Measurements from ENCODE around the gene CLEC17A.
"Not testable (repeated sequence)": the region's sequence is repeated elsewhere in the genome, so short reads cannot be mapped to it uniquely, and the experiment has no call there.

CLEC17A gene, protein sequence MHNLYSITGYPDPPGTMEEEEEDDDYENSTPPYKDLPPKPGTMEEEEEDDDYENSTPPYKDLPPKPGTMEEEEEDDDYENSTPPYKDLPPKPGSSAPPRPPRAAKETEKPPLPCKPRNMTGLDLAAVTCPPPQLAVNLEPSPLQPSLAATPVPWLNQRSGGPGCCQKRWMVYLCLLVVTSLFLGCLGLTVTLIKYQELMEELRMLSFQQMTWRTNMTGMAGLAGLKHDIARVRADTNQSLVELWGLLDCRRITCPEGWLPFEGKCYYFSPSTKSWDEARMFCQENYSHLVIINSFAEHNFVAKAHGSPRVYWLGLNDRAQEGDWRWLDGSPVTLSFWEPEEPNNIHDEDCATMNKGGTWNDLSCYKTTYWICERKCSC

DNA sequence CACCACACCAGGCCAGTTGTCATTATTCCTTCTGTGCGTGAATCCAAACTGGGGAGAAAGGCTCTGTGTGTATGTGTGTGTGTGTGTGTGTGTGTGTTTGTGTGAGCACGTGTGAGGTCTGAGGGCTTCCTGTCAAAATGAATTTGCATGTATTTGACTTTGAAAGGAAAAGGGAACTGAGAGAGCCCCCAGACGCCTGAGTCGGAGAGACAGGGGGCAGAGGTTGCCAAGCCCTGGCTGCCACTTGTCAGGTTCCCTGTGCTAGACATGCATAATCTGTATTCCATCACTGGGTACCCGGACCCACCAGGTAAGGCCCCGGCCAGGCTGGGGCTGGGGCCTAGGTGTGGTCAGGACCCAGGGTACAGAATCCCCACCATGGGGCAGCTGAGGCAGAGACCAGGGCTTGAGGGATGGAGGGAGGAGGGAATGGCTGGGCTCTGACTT lies at the start of gene CLEC17A:
Gene CLEC17A, plus strand, starts transcription at position 191 of the 447 bp plus-strand sequence. Its CDS starts 77 bp downstream, at position 268.
- DNase-seq (ENCODE audit: low read depth in 2 of 3, low spot score in 2 of 3) = no peak

DNA sequence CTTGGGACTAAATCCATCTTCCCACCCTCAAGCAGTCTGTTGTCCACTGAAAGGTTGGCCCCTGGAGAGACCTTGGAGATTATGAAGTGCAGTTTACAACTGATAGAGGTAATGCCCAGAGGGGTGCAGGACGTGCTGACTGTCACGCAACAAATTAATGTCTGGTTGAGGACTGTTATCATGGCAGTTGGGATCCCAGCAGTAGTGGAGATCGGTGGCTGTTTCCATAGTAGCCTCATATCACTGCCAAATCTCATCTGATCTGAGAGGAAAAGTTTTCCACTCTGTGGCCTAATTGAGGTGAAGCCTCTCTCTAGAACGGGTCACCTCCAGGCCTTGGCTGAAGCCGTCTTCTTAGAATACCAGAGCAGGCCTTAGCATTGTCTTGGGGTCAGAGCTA lies 49.4 kb upstream of the CLEC17A start:
- no peak for DNase-seq (ENCODE audit: low read depth in 2 of 3, low spot score in 2 of 3)

DNA sequence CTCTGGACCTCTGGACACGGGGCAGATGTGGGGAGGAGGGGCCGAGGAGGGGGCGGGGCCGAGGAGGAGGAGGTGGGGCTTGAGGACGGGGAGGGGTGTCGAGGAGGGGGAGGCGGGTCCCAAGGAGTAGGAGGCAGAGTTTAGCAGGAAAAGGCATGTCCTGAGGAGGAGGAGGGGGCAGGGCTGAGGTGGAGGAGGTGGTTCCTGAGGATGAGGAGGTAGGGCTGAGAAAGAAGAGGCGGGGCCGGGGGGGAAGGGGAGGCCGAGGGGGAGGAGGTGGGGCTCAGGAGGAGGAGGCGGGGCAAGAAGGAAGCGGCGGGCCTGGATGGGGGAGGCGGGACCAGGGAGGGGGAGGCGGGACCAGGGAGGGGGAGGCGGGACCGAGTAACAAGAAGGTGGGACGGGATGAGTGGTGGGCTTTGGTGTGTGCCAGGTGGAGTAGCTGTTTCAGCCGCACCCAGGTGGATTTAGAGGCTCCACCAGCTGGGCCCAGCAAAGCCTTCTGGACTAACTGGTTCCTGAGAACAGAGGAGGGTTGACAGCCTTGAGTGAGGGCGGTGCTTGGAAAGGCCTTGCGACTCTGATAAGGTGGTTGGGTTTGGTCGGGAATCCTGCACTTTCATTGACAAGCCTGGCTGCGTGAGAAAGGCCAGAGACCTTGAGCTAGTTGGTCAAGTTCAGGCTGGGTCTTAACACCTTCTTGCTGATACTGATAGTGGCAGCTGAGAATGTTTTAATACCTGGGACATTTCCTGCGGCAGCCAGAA lies 45.8 kb upstream of the CLEC17A start:
- DNase-seq (ENCODE audit: low read depth in 2 of 3, low spot score in 2 of 3) = no peak

DNA sequence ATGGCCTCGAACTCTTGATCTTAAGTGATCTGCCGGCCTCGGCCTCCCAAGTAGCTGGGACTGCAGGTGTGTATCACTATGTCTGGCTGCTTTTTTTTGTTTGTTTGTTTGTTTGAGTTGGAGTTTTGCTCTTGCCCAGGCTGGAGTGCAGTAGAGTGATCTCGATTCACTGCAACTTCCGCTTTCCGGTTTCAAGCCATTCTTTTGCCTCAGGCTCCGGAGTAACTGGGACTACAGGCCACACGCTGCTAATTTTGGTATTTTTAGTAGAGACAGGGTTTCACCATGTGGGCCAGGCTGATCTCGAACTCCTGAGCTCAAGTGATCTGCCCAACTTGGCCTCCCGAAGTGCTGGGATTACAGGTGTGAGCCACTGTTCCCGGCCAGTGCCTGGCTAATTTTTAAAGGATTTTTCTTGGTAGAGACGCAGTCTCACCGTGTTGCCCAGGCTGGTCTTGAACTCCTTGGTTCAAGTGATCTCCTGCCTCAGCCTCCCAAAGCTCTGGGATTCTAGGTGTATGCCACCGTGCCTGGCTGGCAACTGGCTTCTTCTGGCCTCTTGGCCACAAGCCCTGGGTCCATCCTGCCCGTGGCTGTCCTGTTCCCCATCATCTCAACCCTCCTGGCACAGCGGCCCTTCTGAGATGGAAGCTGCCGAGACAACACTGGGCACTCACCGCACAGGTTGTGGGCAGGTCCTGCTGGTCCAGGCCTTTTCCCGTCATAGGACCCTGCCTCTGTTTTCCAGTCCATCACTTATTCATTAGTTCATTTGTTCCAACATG lies 42.0 kb upstream of the CLEC17A start:
- no peak for DNase-seq (ENCODE audit: low read depth in 2 of 3, low spot score in 2 of 3)

DNA sequence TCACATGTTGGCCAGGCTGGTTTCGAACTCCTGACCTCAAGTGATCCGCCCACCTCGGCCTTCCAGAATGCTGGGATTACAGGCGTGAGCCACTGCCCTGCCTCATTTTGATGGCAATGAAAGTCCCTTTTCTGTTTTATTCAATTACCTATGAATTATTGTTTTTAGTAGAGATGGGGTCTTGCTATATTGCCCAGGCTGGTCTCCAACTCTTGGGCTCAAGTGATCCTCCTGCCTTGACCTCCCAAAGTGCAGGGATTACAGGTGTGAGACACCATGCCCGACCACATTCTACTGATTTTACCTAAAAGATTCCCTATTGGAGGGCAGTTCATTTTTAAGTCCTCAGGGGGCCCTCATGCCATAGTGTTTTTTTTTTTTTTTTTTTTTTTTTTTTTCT lies 40.9 kb upstream of the CLEC17A start:
- not testable (repeated sequence) for DNase-seq (ENCODE audit: low read depth in 2 of 3, low spot score in 2 of 3)

DNA sequence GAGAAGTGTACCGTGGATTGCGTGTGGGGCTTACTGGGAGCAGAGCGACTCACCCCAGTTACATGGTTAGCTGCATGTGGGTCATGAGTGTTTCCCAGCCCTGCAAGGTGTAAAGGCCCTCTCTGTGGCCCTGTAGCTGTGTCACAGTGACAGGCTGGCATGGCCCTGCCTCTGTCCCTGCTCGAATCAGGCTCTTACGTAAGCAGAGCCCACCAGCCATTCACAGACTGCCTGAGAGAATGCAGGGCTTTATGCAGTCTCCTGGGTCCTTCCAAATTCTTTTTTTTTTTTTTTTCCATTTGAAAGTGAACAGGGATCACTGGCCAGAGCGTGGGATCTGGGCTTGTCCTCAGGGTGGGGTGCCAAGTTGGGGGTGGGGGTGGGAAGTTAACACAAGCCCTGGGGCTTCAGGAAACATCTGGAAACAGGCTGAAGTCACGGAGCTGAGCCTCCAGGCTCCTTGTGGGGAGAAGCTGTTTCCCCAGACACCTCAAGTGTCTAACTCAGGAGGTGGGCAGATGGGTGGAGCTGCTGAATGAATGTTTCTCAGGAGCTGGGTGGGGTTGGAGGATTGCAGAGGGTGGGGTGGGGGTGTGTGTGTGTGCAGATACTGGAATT lies 40.1 kb upstream of the CLEC17A start:
- no peak for DNase-seq (ENCODE audit: low read depth in 2 of 3, low spot score in 2 of 3)

DNA sequence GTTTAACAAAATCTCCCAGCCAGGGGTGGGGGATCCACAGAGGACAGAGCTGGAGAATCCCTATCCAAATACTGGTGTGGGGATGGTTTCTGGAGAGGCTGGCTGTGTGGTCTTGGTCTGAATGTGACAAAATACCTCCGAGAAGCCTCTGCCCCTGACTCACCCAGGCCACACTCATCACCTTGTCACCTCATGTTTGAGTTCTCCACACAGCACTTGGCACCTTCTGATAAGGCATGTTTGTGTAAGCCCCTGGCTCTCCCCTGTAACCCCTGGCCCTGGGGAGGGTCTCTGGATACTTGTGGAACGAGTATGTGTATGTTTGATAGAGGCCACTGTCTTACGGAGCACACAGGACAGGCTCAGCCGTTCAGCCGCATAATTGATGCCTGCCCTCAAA lies 38.8 kb upstream of the CLEC17A start:
- DNase-seq (ENCODE audit: low read depth in 2 of 3, low spot score in 2 of 3) = no peak

DNA sequence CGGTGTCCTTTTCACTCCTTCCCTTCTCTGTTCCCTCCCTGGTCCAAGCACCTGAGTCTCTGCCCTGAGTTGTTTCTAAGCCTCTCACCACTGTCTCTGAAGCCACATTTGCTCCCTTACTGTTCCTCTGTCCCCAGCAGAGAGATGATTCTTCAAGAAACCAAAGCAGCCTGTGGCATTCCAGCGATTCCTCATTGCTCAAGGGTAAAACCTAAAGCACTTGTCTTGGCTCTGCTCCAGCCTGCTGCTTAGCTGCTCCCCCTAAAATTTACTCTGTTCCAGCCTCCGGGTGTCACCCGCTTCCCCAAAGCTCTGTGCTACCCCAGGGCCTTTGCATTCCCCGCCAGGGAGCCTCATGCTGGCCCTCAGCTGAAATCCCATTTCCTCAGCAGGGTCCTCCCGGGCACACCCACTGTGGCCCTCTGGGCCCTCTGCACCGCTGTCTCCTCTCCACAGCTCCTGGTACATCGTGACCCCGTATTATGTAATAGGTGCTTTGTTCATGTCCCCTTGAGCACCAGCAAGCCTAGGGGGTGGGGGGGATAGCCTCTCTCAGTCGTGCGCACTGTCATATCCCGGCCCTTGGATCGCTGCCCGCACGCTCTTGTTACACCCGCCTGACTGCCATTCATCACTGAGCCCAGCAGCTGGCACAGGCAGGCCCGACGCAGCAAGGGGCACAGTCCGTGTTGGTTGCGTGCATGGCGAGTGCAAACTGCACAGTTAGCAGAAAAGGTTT lies 37.7 kb upstream of the CLEC17A start:
- no peak for DNase-seq (ENCODE audit: low read depth in 2 of 3, low spot score in 2 of 3)

DNA sequence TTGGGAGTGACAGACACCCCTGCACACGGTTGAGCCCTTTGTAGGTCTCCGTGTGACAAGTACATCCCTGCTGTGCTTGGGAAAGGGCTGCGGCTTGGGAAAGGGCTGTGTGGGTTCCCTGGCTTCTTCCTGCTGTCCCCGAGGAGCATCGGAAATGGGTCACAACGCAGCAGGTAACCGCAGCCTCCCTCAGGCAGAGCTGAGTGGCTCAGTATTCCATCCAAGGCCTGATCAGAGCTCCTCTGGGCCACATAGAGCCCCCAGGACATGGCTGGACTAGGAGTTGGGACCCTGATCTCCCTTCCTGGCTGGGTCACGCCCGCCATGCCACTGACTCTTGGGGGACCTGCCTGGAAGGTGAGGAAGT lies 37.2 kb upstream of the CLEC17A start:
- DNase-seq (ENCODE audit: low read depth in 2 of 3, low spot score in 2 of 3) = no peak

DNA sequence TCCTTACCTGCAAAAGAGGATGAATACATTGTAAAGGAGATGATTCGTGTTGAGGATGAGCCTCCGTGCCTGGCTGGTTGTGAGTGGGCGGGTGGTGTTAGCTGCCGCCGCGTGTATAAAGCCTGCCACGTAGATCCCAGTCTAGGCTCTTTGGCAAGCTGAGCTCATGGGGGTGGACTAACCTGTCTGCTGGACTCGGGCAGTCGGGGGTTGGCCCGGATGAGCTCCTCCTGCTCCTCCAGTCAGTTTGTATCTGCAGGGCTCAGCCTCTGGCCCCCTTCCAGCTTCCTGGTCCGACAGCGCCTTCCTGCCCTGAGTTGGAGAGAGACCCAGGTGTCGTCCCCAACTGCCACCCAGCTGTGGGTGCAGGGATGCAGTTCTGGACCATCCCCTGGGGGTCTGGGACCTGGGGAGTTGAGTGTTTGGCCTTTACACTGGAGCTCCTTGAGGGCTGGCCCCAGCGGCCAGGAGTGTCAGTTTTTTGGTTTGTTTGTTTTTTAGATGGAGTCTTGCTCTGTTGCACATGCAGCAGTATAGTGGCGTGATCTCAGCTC lies 32.6 kb upstream of the CLEC17A start:
- no peak for DNase-seq (ENCODE audit: low read depth in 2 of 3, low spot score in 2 of 3)

DNA sequence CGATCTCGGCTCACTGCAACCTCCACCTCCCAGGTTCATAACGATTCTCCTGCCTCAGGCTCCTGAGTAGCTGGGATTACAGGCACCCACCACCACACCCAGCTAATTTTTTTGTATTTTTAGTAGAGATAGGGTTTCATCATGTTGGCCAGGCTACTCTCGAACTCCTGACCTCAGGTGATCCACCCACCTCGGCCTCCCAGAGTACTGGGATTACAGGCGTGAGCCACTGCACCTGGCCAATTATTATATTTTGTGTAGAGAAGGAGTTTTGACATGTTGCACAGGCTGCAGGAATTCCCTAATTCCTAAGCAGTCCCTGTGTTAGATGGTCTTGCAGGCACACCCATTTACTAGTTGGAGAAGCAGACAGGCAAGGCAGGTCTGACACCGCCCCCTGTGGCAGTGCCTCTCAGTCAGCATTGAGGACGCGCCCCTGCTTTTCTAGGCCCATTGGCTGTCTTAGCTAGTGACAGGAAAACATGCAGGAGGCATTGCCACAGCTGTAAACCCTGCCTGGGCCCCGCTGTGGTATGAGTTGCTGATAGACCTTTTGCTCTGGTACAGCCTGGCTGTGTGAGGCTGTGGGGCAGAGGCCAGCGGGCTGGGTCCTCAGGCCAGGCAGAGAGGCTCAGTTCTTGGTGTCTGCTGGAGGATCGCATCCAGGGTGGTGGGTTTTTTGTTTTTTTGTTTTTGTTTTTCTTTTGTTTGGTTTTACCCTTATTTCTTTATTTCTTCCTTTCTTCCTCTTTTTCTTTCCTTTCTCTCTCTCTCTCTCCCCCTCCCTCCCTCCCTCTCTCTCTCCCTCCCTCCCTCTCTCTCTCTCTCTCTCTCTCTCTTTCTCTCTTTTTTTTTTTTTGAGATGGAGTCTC lies 31.5 kb upstream of the CLEC17A start:
- DNase-seq (ENCODE audit: low read depth in 2 of 3, low spot score in 2 of 3) = peak in 2 of 3 experiments; percentile 19 to 33

DNA sequence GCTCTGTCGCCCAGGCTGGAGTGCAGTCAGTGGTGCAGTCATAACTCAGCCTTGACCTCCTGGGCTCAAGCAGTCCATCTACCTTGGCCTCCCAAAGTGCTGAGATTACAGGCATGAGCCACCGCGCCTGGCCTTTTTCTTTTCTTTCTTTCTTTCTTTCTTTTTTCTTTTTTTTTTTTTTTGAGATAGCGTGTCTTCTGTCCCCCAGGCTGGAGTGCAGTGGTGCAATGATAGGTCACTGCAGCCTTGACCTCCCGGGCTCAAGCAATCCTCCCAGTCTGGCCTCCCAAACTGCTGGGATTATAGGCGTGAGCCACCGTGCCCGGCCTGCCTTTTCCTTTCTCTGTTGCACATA lies 30.9 kb upstream of the CLEC17A start:
- DNase-seq (ENCODE audit: low read depth in 2 of 3, low spot score in 2 of 3) = not testable (repeated sequence)

DNA sequence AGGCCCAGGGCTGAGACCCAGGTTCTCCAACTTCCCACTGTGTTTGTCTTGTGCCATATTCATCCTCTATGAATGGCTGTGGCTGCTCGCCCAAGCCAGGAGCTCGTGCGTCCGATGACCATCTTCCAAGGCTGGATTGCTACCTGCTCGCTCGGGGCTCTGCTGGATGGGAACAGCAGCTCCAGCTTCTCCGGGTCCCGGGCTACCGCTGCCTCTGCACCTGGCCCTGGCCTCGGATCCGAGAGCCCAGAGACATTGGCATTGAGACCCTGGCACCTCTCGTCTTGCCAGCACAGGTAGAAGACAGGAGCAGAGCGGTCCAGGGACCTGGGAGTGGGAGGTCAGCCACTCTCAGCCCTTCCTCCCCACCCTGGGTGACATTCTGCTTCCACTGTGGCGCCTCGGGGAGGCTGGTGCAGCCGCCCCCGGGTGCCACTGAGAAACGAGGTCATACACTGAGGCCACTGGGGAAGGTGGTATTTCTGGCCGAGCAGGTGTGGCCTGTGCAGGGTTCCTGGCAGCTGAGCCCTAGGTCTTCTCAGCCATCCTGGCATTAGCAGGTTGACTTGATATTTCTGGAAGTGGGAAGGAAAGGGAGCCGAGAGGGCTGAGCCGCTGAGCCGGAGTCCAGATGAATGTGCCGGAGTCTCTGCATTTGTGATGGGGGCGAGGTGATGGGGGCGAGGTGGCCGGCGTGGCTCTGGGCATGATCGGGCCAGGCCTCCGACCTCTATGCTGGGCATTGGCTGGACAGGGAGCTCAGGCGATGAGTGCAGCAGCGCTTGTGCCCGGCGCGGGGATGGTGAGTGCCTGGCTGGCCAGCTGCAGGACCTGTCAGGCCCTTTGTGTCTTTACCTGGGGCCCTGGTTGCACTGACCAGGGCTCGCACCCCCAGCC lies 29.6 kb upstream of the CLEC17A start:
- no peak for DNase-seq (ENCODE audit: low read depth in 2 of 3, low spot score in 2 of 3)

DNA sequence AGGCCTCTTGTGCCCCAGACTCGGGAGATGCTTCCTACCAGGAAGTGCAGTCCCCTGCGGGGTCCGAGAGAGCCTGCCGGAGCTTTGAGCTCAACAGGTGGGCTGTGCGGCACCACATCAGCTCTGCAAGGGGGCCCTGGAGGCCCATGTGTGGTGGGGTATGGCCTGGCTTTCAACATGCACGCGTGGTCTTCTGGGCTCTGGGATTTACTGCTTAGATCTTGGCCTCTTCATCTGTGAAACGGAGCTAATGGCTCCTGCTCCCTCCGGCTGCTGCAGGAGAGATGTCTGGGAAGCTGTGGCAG lies 29.0 kb upstream of the CLEC17A start:
- no peak for DNase-seq (ENCODE audit: low read depth in 2 of 3, low spot score in 2 of 3)

DNA sequence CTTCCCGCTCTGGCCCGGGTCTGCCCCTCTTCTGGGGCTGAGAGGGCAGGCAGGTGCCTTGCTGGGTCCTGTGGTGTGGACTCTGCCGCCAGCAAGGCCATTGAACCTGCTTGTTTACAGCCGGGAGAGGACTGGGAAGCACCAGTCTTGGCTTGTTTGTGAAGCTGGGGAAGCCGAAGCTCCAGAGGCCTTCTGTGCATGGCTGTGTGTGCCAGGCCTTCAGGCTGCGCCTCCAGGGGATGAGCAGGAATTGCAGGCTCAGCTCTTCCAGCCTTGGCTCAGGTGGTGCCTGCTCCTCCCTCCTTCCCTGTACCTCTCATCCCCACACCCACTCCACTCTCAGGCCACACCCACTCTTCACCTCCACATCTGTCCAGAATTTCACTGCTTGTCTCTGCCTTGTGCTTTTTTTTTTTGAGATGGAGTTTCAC lies 28.5 kb upstream of the CLEC17A start:
- DNase-seq (ENCODE audit: low read depth in 2 of 3, low spot score in 2 of 3) = no peak

DNA sequence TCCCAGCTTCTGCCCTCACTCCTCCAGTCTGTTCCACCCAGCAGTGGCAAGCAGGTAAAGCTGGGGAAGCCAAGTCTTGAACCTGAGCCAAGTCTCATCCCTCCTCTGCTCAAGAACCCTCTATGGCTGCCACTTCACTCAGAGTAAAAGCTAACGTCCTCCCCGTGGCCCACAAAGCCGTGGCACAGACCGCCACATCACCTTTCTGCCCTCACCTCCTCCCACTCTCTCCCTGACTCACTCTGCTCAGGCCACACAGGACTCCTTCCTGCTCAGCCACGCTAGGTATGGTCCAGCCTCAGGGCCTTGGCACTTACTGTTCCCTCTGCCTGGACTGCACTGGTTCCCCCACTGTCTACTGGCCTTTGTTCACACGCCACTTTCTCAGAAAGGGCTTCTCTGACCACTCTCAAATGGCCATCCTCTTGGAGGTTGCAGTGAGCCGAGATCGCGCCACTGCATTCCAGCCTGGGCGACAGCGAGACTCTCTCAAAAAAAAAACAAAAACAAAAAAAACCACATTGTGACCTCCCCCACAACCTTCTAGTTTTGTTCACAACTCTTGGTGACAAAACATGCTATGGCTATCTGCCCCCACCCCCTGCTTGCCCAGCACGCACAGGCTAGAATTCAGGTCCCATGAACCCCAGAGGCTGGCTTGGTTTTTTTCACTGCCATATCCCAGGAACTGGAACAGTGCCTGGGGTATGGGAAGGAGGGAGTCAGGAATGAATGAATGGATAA lies 26.8 kb upstream of the CLEC17A start:
- no peak for DNase-seq (ENCODE audit: low read depth in 2 of 3, low spot score in 2 of 3)

DNA sequence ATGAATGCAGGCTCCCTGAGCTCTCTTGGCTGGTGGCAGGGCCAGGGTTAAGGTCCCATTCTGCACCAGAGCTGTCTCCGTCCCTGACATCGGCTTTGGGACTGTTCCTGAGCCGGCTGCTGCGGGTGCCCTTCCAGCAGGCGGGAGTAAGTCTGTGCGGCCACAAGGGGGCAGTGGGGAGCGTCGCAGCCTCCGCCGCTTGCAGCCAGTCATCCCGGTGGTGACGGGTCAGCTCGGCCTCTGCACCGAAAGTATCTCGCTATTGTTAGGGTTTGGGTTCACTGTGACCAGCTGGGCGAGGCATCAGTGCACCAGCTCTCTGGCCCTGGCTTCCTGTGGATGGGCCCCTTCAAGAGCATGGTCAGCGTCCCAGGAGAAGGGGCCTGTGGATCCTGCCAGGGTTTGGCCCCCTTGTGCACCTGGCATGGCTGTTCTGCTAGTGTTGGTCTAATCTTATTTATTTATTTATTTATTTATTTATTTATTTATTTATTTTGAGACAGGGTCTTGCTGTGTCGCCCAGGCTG lies 26.2 kb upstream of the CLEC17A start:
- peak; percentile 48 to 60 (median 59) for DNase-seq (ENCODE audit: low read depth in 2 of 3, low spot score in 2 of 3)
